Neural cell (in vitro differentiated cells): ENCODE data around the gene IPO11.

Experiments
- CTCF ChIP-seq: fragments of 450-650 bp; IDR thresholded peaks from 2 replicates; pipeline ENCODE4 v1.5.1; 2014; ENCODE audit warnings: antibody characterized with exemption, mild to moderate bottlenecking, moderate library complexity; ENCODE audit not compliant: poor library complexity, severe bottlenecking
- EP300 ChIP-seq: fragments of 450-650 bp; conservative IDR thresholded peaks from 2 replicates; pipeline ENCODE4 v1.6.1; 2014; ENCODE audit warnings: antibody characterized with exemption, mild to moderate bottlenecking, moderate library complexity; ENCODE audit not compliant: poor library complexity, severe bottlenecking
- EZH2 ChIP-seq: fragments of 200-600, 300-800 bp; shearing (Covaris generic), sonication (generic); IDR thresholded peaks from 2 replicates; pipeline ENCODE4 v1.6.1; 2014; ENCODE audit warnings: antibody characterized with exemption, low read length, borderline replicate concordance, mild to moderate bottlenecking; ENCODE audit not compliant: insufficient read depth, poor library complexity, severe bottlenecking
- POLR2AphosphoS5 ChIP-seq: IDR thresholded peaks from 2 replicates; pipeline ENCODE4 v1.6.1; 2012
- RAD21 ChIP-seq: fragments of 450-650 bp; conservative IDR thresholded peaks from 2 replicates; pipeline ENCODE4 v1.6.1; 2014; ENCODE audit warnings: antibody characterized with exemption, mild to moderate bottlenecking, moderate library complexity
- TAF1 ChIP-seq: IDR thresholded peaks from 2 replicates; pipeline ENCODE4 v1.6.1; 2012; ENCODE audit warnings: low read depth

DNA sequence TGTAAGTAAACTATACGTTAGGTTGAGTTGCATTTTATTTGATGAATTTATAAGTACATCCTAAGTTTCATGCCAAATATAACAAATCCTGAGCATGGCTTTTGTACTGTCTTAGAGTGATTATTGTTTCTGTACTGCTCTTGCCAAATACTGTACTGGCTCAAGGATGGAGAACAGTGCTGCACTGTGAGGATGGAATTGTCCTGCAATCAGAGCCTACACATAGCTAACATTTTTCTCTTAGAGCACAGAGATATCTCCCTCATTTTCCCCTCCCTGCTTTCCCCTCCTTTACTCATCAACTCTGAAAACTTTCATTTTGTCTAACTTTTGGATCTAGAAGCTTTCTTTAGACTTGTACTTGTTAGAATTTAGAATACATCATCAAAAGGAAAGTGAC is 194.3 kb downstream of the IPO11 start:
- TF ChIP-seq CTCF (no peak), EZH2 (no peak), POLR2AphosphoS5 (no peak), TAF1 (no peak), EP300 (no peak), RAD21 (no peak)
